SK-N-SH (cell line): ENCODE measurements around the gene PAX2. TPM values are rescaled to one million over a fixed set of nuclear protein-coding genes. Genes with fewer than 3 reads are reported as not detected.

Experiments
- CTCF ChIA-PET: fragments of 300-600, 350-600 bp; formaldehyde crosslinking; extraction: SDS; loops from one replicate; lab custom pipeline; 2021; lab: Yijun Ruan, JAX
- POLR2A ChIA-PET: fragments of 350-600 bp; sonication (Branson Sonifier 250); formaldehyde crosslinking; extraction: SDS; loops from one replicate; lab custom pipeline; 2020; ENCODE audit warnings: antibody characterized with exemption, inconsistent platforms; lab: Yijun Ruan, JAX
- DNase-seq: peaks from one replicate; pipeline ENCODE4 v3.0.0; 2012
- H2AFZ ChIP-seq: fragments of 200-600 bp; sonication (generic); 2 replicates; pipeline ENCODE4 v1.8.1; 2016; ENCODE audit warnings: antibody characterized with exemption, mild to moderate bottlenecking, low read depth
- H3F3A ChIP-seq: fragments of 200-600 bp; sonication (generic); replicated peaks from 2 replicates; pipeline ENCODE3; 2016; ENCODE audit warnings: antibody characterized with exemption, mild to moderate bottlenecking; ENCODE audit not compliant: insufficient read depth
- H3K27ac ChIP-seq, 2 experiments: fragments of 200-500 bp in 1 of 2; fragments of 200-600 bp in 1 of 2; sonication (Bioruptor generic) in 1 of 2; sonication (generic), shearing (Covaris generic) in 1 of 2; 2 replicates each; pipeline versions ENCODE4 v1.5.1 to v1.6.1; 2014 to 2016; ENCODE audit warnings: low read depth in 2 of 2, inconsistent platforms in 1 of 2, low read length in 1 of 2, mild to moderate bottlenecking in 1 of 2, mixed read lengths in 1 of 2
- H3K27me3 ChIP-seq: fragments of 200-600 bp; sonication (generic), shearing (Covaris generic); 2 replicates; pipeline ENCODE4 v1.6.1; 2016; ENCODE audit warnings: mixed run types; ENCODE audit not compliant: insufficient read depth
- H3K36me3 ChIP-seq, 2 experiments: fragments of 200-500 bp in 1 of 2; fragments of 200-600 bp in 1 of 2; sonication (Bioruptor generic) in 1 of 2; sonication (generic) in 1 of 2; replicated peaks in 1 of 2; 2 replicates each; pipeline versions ENCODE3 to v1.5.1; 2014 to 2016; ENCODE audit warnings: low read length in 1 of 2, mild to moderate bottlenecking in 1 of 2; ENCODE audit not compliant: insufficient read depth in 2 of 2, control insufficient read depth in 1 of 2
- H3K4me1 ChIP-seq, 2 experiments: fragments of 200-500 bp in 1 of 2; fragments of 200-600 bp in 1 of 2; sonication (Bioruptor generic) in 1 of 2; sonication (generic), shearing (Covaris generic) in 1 of 2; 2 replicates each; pipeline versions ENCODE4 v1.5.1 to v1.6.1; 2014 to 2016; ENCODE audit warnings: low read depth in 1 of 2, low read length in 1 of 2, mixed run types in 1 of 2; ENCODE audit not compliant: insufficient read depth in 2 of 2, control insufficient read depth in 1 of 2
- H3K4me2 ChIP-seq: fragments of 200-600 bp; sonication (generic), shearing (Covaris generic); 2 replicates; pipeline ENCODE4 v1.6.1; 2017; ENCODE audit warnings: mixed run types
- H3K4me3 ChIP-seq, 2 experiments: fragments of 200-500 bp in 1 of 2; fragments of 200-600 bp in 1 of 2; sonication (Bioruptor generic) in 1 of 2; sonication (generic), shearing (Covaris generic) in 1 of 2; 2 replicates each; pipeline versions ENCODE4 v1.5.1 to v1.8.1; 2014 to 2016; ENCODE audit warnings: low read depth in 2 of 2, inconsistent platforms in 1 of 2, low read length in 1 of 2, mild to moderate bottlenecking in 1 of 2, mixed read lengths in 1 of 2, moderate library complexity in 1 of 2
- H3K79me2 ChIP-seq: fragments of 200-600 bp; sonication (generic); 2 replicates; pipeline ENCODE4 v1.8.1; 2017; ENCODE audit warnings: mild to moderate bottlenecking; ENCODE audit not compliant: insufficient read depth
- H3K9ac ChIP-seq: fragments of 200-600 bp; sonication (generic); 2 replicates; pipeline ENCODE4 v1.6.1; 2017; ENCODE audit warnings: mixed run types
- H3K9me2 ChIP-seq: fragments of 200-600 bp; sonication (generic); 2 replicates; pipeline ENCODE4 v1.6.1; 2017; ENCODE audit warnings: mixed run types
- H3K9me3 ChIP-seq: fragments of 200-600 bp; sonication (generic); 2 replicates; pipeline ENCODE4 v1.6.1; 2017; ENCODE audit warnings: mixed run types, mild to moderate bottlenecking, moderate library complexity
- H4K20me1 ChIP-seq: fragments of 200-600 bp; sonication (generic); 2 replicates; pipeline ENCODE4 v1.6.1; 2017; ENCODE audit warnings: mild to moderate bottlenecking, mixed run types; ENCODE audit not compliant: insufficient read depth
- ELF1 ChIP-seq: IDR thresholded peaks from 2 replicates; pipeline ENCODE4 v1.4.0; 2012
- EP300 ChIP-seq, 2 experiments: IDR thresholded peaks; 2 replicates each; pipeline versions ENCODE4 v1.4.0 to v1.6.1; 2012; ENCODE audit warnings: borderline replicate concordance in 1 of 2, low read depth in 1 of 2, low read length in 1 of 2
- EZH2phosphoT487 ChIP-seq: fragments of 200-600 bp; sonication (generic); IDR thresholded peaks from 2 replicates; pipeline ENCODE4 v1.6.1; 2017; ENCODE audit warnings: low read depth, mixed run types, mild to moderate bottlenecking, antibody characterized with exemption, moderate library complexity, borderline replicate concordance
- FOXM1 ChIP-seq: IDR thresholded peaks from 2 replicates; pipeline ENCODE4 v1.4.0; 2012; ENCODE audit warnings: low read depth, mild to moderate bottlenecking
- GABPA ChIP-seq: IDR thresholded peaks from 2 replicates; pipeline ENCODE4 v1.4.0; 2012; ENCODE audit warnings: low read depth, mild to moderate bottlenecking
- GATA2 ChIP-seq: sonication (generic); formaldehyde crosslinking; IDR thresholded peaks from 2 replicates; pipeline ENCODE4 v1.5.0; 2020; ENCODE audit warnings: mild to moderate bottlenecking, missing genetic modification reagents
- IRF3 ChIP-seq: fragments of 150-350 bp; IDR thresholded peaks from 2 replicates; pipeline ENCODE4 v1.6.1; 2016; ENCODE audit warnings: mild to moderate bottlenecking, low read depth, low read length
- MEF2A ChIP-seq: IDR thresholded peaks from 2 replicates; pipeline ENCODE4 v1.4.0; 2012; ENCODE audit warnings: low read depth, borderline replicate concordance
- NRF1 ChIP-seq: IDR thresholded peaks from 2 replicates; pipeline ENCODE4 v1.6.1; 2012; ENCODE audit warnings: low read depth, mild to moderate bottlenecking, low read length
- POLR2AphosphoS5 ChIP-seq: IDR thresholded peaks from 2 replicates; pipeline ENCODE4 v1.6.1; 2012; ENCODE audit warnings: low read depth, low read length
- RAD21 ChIP-seq: IDR thresholded peaks from 2 replicates; pipeline ENCODE4 v1.6.1; 2012; ENCODE audit warnings: mild to moderate bottlenecking, low read length
- RCOR1 ChIP-seq: fragments of 150-350 bp; IDR thresholded peaks from 2 replicates; pipeline ENCODE4 v1.6.1; 2017; ENCODE audit warnings: antibody characterized with exemption, low read length
- RFX5 ChIP-seq: IDR thresholded peaks from 2 replicates; pipeline ENCODE4 v1.6.1; 2012; ENCODE audit warnings: mild to moderate bottlenecking, improper control_type of control experiment, low read length
- RXRA ChIP-seq: IDR thresholded peaks from 2 replicates; pipeline ENCODE4 v1.4.0; 2012; ENCODE audit warnings: low read depth, mild to moderate bottlenecking, borderline replicate concordance
- TCF12 ChIP-seq: IDR thresholded peaks from 2 replicates; pipeline ENCODE4 v1.4.0; 2012
- TEAD4 ChIP-seq: IDR thresholded peaks from 2 replicates; pipeline ENCODE4 v1.4.0; 2012; ENCODE audit warnings: mild to moderate bottlenecking, borderline replicate concordance; ENCODE audit not compliant: insufficient read depth
- USF1 ChIP-seq: IDR thresholded peaks from 2 replicates; pipeline ENCODE4 v1.4.0; 2012; ENCODE audit warnings: low read depth, borderline replicate concordance
- WGBS: methylation state at CpG from one replicate; pipeline ENCODE4 v1.1.6; 2017; ENCODE audit warnings: low lambda C conversion rate; 5-methylcytosine and 5-hydroxymethylcytosine counted together
- polyA plus RNA-seq, 3 experiments: library from polyadenylated mRNA; depleted of rRNA; stranded (reverse); fragments of >200 nt; gene quantifications; 2 replicates each; pipeline ENCODE4 v1.2.3, GENCODE V29; 2012
- TF ChIP-seq, protein P1 (sequence below): fragments of 200-600 bp; sonication (generic); IDR thresholded peaks from 2 replicates; pipeline ENCODE4 v1.6.1; 2017; ENCODE audit warnings: antibody characterized with exemption, mild to moderate bottlenecking, moderate library complexity
- TF ChIP-seq, protein P2 (sequence below): IDR thresholded peaks from 2 replicates; pipeline ENCODE4 v1.6.1; 2012; ENCODE audit warnings: mild to moderate bottlenecking, low read depth, low read length, moderate library complexity

PAX2 gene
- polyA plus RNA-seq, 1 of the 3 experiments (the other 2 are of a cell fraction), result not detected

- TF ChIP-seq, protein P1, sequence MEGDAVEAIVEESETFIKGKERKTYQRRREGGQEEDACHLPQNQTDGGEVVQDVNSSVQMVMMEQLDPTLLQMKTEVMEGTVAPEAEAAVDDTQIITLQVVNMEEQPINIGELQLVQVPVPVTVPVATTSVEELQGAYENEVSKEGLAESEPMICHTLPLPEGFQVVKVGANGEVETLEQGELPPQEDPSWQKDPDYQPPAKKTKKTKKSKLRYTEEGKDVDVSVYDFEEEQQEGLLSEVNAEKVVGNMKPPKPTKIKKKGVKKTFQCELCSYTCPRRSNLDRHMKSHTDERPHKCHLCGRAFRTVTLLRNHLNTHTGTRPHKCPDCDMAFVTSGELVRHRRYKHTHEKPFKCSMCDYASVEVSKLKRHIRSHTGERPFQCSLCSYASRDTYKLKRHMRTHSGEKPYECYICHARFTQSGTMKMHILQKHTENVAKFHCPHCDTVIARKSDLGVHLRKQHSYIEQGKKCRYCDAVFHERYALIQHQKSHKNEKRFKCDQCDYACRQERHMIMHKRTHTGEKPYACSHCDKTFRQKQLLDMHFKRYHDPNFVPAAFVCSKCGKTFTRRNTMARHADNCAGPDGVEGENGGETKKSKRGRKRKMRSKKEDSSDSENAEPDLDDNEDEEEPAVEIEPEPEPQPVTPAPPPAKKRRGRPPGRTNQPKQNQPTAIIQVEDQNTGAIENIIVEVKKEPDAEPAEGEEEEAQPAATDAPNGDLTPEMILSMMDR, result no peak
- TF ChIP-seq GATA2, result no peak
- no peak for TF ChIP-seq RXRA
- TF ChIP-seq TCF12, result no peak
- TF ChIP-seq EP300 (IDR thresholded peaks at IDR 0.05; ENCODE audit: borderline replicate concordance in 1 of 2, low read depth in 1 of 2, low read length in 1 of 2), result no peak
Observed at GRCh38 chr10:100740476-100741377, 4.7 kb upstream of the PAX2 start (continued).

DNA sequence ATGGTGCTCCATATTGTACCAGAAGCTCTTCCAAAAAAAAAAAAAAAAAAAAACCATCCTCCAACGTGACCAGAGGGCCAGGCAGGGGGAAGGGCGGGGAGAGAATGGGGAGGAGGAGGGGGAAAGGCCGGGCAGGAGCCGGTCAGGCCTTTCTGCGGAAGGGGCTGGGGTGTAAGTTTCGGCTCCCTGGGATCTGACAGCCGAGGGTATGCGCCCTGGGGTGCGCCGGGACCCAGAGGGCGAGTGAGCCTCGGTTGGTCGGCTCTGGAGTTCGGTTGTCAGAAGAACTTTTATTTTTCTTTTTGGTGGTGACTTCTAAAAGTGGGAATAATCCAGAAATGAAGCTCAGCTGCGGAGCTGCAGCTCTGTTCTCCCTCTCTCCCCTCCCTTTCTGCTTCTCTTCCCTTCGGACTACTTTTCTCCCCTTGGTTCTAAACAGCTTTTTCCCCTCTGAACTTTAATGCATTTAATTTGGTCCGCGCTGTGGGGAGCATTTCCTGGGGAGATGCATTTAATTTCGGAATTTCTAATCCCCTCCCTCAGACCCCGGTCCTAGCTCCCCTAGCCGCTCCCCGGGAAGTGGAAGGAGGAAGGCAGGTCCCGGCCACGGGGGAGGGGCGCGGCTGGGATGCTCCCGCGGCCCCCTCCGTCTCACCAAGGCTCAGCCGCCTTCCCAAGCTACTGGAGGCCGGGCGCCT lies 3.9 kb upstream of the PAX2 start:
- Histone ChIP-seq H3K79me2 (no peaks in the 10 kb centered on the region), H3K4me2 (0 out of 2 replicates have a peak overlapping the region, but pooled peaks have one; percentile 15), H3K9ac (no peak overlapping the region), H3K4me3 (no peak overlapping the region), H2AFZ (no peak overlapping the region), H3K9me3 (no peaks in the 10 kb centered on the region), H4K20me1 (0 out of 2 replicates have a peak, but pooled peaks cover 12% of the 10 kb centered on the region), H3F3A (no peaks in the 10 kb centered on the region), H3K36me3 (no peaks in the 10 kb centered on the region), H3K4me1 (peaks cover 0 to 20% of the 10 kb centered on the region in 2 experiments; a peak in 1 of 4 replicates), H3K9me2 (no peaks in the 10 kb centered on the region), H3K27ac (no peak overlapping the region), H3K27me3 (peaks cover 98% of the 10 kb centered on the region)
- CTCF ChIA-PET, result interaction anchor here (0.7 to 10.7 kb wide), 21 partner anchors 9 to 253 kb away, joined by 3 to 267 read pairs (median 6); partner anchors contain the start of genes HIF1AN and SEC31B
- WGBS, result 31% methylated on average over 23 of the region's 32 CpGs
- TF ChIP-seq, protein P2, sequence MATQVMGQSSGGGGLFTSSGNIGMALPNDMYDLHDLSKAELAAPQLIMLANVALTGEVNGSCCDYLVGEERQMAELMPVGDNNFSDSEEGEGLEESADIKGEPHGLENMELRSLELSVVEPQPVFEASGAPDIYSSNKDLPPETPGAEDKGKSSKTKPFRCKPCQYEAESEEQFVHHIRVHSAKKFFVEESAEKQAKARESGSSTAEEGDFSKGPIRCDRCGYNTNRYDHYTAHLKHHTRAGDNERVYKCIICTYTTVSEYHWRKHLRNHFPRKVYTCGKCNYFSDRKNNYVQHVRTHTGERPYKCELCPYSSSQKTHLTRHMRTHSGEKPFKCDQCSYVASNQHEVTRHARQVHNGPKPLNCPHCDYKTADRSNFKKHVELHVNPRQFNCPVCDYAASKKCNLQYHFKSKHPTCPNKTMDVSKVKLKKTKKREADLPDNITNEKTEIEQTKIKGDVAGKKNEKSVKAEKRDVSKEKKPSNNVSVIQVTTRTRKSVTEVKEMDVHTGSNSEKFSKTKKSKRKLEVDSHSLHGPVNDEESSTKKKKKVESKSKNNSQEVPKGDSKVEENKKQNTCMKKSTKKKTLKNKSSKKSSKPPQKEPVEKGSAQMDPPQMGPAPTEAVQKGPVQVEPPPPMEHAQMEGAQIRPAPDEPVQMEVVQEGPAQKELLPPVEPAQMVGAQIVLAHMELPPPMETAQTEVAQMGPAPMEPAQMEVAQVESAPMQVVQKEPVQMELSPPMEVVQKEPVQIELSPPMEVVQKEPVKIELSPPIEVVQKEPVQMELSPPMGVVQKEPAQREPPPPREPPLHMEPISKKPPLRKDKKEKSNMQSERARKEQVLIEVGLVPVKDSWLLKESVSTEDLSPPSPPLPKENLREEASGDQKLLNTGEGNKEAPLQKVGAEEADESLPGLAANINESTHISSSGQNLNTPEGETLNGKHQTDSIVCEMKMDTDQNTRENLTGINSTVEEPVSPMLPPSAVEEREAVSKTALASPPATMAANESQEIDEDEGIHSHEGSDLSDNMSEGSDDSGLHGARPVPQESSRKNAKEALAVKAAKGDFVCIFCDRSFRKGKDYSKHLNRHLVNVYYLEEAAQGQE, result no peak
- no peak for TF ChIP-seq TCF12
- no peak for TF ChIP-seq NRF1
- TF ChIP-seq TEAD4, result no peak
- TF ChIP-seq EP300 (IDR thresholded peaks at IDR 0.05; ENCODE audit: borderline replicate concordance in 1 of 2, low read depth in 1 of 2, low read length in 1 of 2), result no peak
- TF ChIP-seq USF1, result no peak
- TF ChIP-seq RCOR1, result no peak
- TF ChIP-seq IRF3, result no peak
- no peak for TF ChIP-seq EZH2phosphoT487
- TF ChIP-seq FOXM1, result no peak
- no peak for TF ChIP-seq RXRA
- no peak for TF ChIP-seq ELF1
- TF ChIP-seq RAD21, result no peak
- no peak for TF ChIP-seq GABPA
- TF ChIP-seq RFX5, result no peak
- no peak for TF ChIP-seq GATA2
- no peak for TF ChIP-seq POLR2AphosphoS5
- TF ChIP-seq MEF2A, result no peak
- POLR2A ChIA-PET, result interaction anchor here (0.8 kb wide), 1 partner anchor 102 kb away, joined by 4 read pairs; no protein-coding TSS in a partner anchor
- no peak for DNase-seq
